Subcutaneous abdominal adipose tissue (tissue), 5 donors: ENCODE data around the gene TMEM106B.
"Not testable (repeated sequence)": the region's sequence is repeated elsewhere in the genome, so short reads cannot be mapped to it uniquely, and the experiment has no call there.

Experiments
- H3K27ac ChIP-seq: one replicate; pipeline ENCODE4 v1.7.0; 2013; ENCODE audit warnings: low read depth, mild to moderate bottlenecking, inconsistent platforms, low read length, moderate library complexity
- H3K27me3 ChIP-seq, 5 donors: one replicate each; pipeline ENCODE4 v1.7.0; 2013; ENCODE audit warnings: low read length in 5 of 5, inconsistent platforms in 1 of 5; ENCODE audit not compliant: control insufficient read depth in 5 of 5, insufficient read depth in 4 of 5
- H3K36me3 ChIP-seq, 5 donors: one replicate each; pipeline ENCODE4 v1.7.0; 2013; ENCODE audit warnings: low read length in 5 of 5; ENCODE audit not compliant: control insufficient read depth in 5 of 5, insufficient read depth in 5 of 5
- H3K4me1 ChIP-seq, 5 donors: one replicate each; pipeline ENCODE4 v1.7.0; 2013; ENCODE audit warnings: low read length in 5 of 5, mild to moderate bottlenecking in 3 of 5, moderate library complexity in 1 of 5; ENCODE audit not compliant: control insufficient read depth in 5 of 5, insufficient read depth in 5 of 5
- H3K4me3 ChIP-seq, 5 donors: one replicate each; pipeline ENCODE4 v1.7.0; 2013; ENCODE audit warnings: low read length in 5 of 5, low read depth in 1 of 5
- H3K9ac ChIP-seq, 5 donors: one replicate each; pipeline ENCODE4 v1.7.0; 2013; ENCODE audit warnings: low read length in 5 of 5, mild to moderate bottlenecking in 4 of 5, moderate library complexity in 3 of 5
- H3K9me3 ChIP-seq, 5 donors: one replicate each; pipeline ENCODE4 v1.7.0; 2013; ENCODE audit warnings: low read length in 5 of 5; ENCODE audit not compliant: control insufficient read depth in 5 of 5
- donor health status: healthy.
- donor health status: healthy.
- donor health status: healthy.
- donor health status: healthy.
- donor health status: healthy.

TMEM106B gene

DNA sequence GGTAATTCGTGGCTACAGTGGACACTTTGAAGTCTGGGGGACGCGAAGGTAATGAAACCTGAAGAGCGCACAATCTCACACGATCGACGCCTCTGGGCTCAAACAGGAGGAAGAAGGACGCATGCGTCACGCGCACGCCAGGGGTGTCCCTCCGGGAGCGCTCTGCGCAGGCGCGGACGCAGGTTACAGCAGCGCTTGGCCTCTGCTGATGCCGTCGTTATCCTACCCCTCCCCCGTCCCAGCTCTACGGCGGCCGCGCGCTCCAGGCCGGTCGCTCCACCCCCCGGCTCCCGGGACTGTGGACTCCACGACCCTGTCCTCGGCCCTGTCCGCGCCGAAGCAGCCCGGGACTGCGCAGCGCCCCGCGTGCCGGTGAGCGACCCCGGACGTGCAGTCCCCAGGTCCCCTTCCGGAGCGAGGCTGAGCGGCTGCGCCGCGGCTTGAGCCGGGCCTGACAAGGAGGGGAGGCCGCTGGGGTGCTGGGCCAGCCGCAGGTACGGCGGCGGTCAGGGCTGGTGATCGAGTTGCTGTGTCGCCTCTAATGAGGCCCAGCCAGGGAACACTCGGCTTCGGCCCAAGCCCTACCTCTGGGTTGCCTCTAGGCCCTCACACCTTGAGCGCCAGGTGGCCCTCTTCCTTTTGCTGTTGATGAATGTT is at the start of gene TMEM106B:
Gene TMEM106B (plus strand): TSS at position 241 of the 657 bp plus-strand sequence. CDS start 3,517 bp downstream, outside the sequence.
- Histone ChIP-seq H3K9me3 (no peaks in the 10 kb centered on the region), H3K4me1 (peaks cover 5 to 19% (median 16%) of the 10 kb centered on the region in 5 donors), H3K9ac (peak within 1 kb of the TSS; percentile 85 to 99 (median 97)), H3K27ac (peak within 1 kb of the TSS; percentile 92), H3K27me3 (no peaks in the 10 kb centered on the region), H3K4me3 (peak within 1 kb of the TSS; percentile 77 to 100 (median 98)), H3K36me3 (peaks cover 0 to 6% (median 0%) of the 10 kb centered on the region in 5 donors)

DNA sequence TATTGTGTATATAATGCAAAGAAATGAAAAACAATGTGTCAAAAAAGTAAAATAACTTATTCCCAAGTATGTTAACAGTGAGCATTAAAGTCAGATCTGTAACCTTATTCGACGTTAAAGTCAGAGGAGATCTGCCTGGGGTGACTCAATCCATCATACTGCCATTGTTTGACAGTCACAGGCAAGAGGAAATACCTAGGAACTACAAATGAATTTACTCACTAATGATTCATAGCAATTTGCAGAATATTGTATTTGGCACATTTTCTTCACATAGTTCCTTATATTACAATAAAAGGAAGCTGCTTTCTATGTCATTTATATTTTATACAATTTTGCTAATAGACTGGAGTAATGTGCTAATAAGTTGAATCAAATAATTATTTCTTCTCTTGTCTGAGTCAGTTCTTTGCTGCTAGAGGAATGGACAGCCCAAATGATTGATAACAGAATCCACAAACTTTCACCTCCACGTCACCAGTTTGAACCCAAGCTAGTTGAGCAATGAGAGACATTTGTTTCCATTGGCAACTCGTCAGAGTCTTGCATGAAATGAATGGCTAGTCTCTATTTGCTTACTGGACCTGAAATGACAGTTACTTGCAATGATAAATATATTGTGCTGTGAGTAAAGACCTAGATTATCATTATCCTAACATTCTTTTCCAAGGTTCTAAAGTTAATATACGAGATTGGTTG is 48.5 kb upstream of the TMEM106B start:
- H3K27ac ChIP-seq, result no peak overlapping the region
- no peak overlapping the region for H3K9ac ChIP-seq
- H3K4me1 ChIP-seq, result no peaks in the 10 kb centered on the region
- H3K27me3 ChIP-seq, result no peaks in the 10 kb centered on the region
- peaks cover 0 to 3% (median 0%) of the 10 kb centered on the region in 5 donors for H3K9me3 ChIP-seq
- no peaks in the 10 kb centered on the region for H3K36me3 ChIP-seq
- no peak overlapping the region for H3K4me3 ChIP-seq

GRCh38 chr7:12168065-12168464 is 43.0 kb upstream of the TMEM106B start:
- H3K9ac ChIP-seq, H3K9me3 ChIP-seq, H3K36me3 ChIP-seq, H3K27ac ChIP-seq, H3K4me1 ChIP-seq, H3K27me3 ChIP-seq, H3K4me3 ChIP-seq: not testable (repeated sequence)

GRCh38 chr7:12169981-12170820 is 40.9 kb upstream of the TMEM106B start:
- H3K9me3 ChIP-seq, H3K9ac ChIP-seq, H3K27me3 ChIP-seq, H3K4me1 ChIP-seq, H3K27ac ChIP-seq, H3K4me3 ChIP-seq, H3K36me3 ChIP-seq: not testable (repeated sequence)

DNA sequence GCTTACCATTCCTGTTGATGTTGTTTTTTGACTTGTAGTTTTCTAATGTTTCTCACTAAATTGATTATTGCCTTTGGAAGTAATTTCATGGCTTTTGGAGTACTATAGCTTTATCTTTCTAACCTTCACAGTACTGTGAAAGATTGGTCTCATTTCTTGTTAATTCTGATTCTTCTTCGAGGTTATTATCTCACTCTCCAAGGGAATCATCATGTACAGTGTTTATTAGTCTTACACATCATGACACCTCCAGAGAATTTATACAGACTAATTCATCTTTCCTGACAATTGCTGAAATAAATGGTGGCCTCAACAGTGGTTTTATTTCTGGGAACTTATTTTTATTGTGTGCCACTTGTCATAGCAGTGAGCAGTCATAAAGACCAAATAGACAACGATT is 37.4 kb upstream of the TMEM106B start:
- H3K27me3 ChIP-seq, result no peaks in the 10 kb centered on the region
- no peaks in the 10 kb centered on the region for H3K36me3 ChIP-seq
- H3K9me3 ChIP-seq, result peaks cover 0 to 3% (median 0%) of the 10 kb centered on the region in 5 donors
- H3K27ac ChIP-seq, result no peak overlapping the region
- no peak overlapping the region for H3K4me3 ChIP-seq
- no peaks in the 10 kb centered on the region for H3K4me1 ChIP-seq
- no peak overlapping the region for H3K9ac ChIP-seq

DNA sequence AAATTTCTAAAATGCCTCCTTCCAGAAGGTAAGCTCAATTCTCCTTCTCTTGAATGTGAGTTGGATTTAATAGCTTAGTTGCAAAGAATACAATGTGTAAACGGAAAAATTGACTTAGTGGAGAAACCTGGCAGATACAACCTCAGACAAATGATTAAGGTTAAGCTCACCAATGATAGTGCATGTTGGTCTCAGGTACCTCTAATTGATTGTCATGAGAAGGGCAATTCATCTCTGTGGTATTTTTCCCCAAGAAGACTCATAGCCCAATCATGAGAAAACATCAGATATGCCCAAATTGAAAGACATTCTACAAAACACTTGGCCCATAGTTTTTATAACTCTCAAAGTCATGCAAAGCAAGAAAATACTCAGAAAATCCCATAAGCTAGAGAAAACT is 36.2 kb upstream of the TMEM106B start:
- Histone ChIP-seq H3K27ac (no peak overlapping the region), H3K4me3 (no peak overlapping the region), H3K27me3 (no peaks in the 10 kb centered on the region), H3K36me3 (no peaks in the 10 kb centered on the region), H3K4me1 (no peaks in the 10 kb centered on the region), H3K9ac (no peak overlapping the region), H3K9me3 (peaks cover 0 to 3% (median 0%) of the 10 kb centered on the region in 5 donors)

DNA sequence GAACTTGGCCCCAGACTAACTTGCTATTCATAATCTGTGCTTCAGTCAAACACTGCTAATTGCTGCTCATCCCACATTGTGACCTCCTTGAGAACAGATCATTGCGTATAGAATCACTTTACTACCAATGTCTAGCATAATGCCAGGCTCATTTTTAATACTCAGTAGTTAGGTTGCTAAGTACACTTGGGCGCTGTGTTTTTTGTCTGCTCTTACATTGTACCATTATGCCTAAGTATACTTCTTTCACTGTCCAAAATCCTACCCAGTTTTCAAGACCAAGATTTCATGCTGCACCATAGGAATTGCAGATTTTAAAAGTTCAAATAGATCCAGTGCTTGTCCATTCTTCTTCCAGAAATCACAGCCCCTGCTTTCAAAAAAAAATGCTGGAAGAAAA is 32.8 kb upstream of the TMEM106B start:
- no peak overlapping the region for H3K27ac ChIP-seq
- no peaks in the 10 kb centered on the region for H3K27me3 ChIP-seq
- H3K4me1 ChIP-seq, result no peaks in the 10 kb centered on the region
- H3K36me3 ChIP-seq, result no peaks in the 10 kb centered on the region
- no peaks in the 10 kb centered on the region for H3K9me3 ChIP-seq
- no peak overlapping the region for H3K4me3 ChIP-seq
- H3K9ac ChIP-seq, result no peak overlapping the region

GRCh38 chr7:12194426-12194825 is 16.7 kb upstream of the TMEM106B start:
- no peak overlapping the region for H3K27ac ChIP-seq
- H3K4me1 ChIP-seq, result no peaks in the 10 kb centered on the region
- H3K9me3 ChIP-seq, result no peaks in the 10 kb centered on the region
- no peak overlapping the region for H3K4me3 ChIP-seq
- H3K36me3 ChIP-seq, result no peaks in the 10 kb centered on the region
- no peak overlapping the region for H3K9ac ChIP-seq
- H3K27me3 ChIP-seq, result no peaks in the 10 kb centered on the region

GRCh38 chr7:12196386-12196785 is 14.7 kb upstream of the TMEM106B start:
- Histone ChIP-seq H3K4me3 (no peak overlapping the region), H3K27ac (no peak overlapping the region), H3K9me3 (no peaks in the 10 kb centered on the region)

GRCh38 chr7:12199363-12199762 is 11.7 kb upstream of the TMEM106B start:
- no peak overlapping the region for H3K4me3 ChIP-seq
- peaks cover 0 to 4% (median 0%) of the 10 kb centered on the region in 5 donors for H3K4me1 ChIP-seq
- H3K27ac ChIP-seq, result no peak overlapping the region
- H3K9me3 ChIP-seq, result no peaks in the 10 kb centered on the region
- no peaks in the 10 kb centered on the region for H3K36me3 ChIP-seq
- H3K27me3 ChIP-seq, result no peaks in the 10 kb centered on the region
- no peak overlapping the region for H3K9ac ChIP-seq

More at GRCh38 chr7:12196386-12196785, 14.7 kb upstream of the TMEM106B start:
- Histone ChIP-seq H3K36me3 (no peaks in the 10 kb centered on the region), H3K4me1 (no peaks in the 10 kb centered on the region), H3K27me3 (no peaks in the 10 kb centered on the region), H3K9ac (no peak overlapping the region)
